Adrenal gland (tissue), 12 donors: ENCODE results near the gene SORD. TPM values are rescaled to one million over a fixed set of nuclear protein-coding genes. Genes with fewer than 3 reads are reported as not detected.
"Not testable (repeated sequence)": the region's sequence is repeated elsewhere in the genome, so short reads cannot be mapped to it uniquely, and the experiment has no call there.

ENCODE experiments used
- DNase-seq, 7 donors: peaks; one replicate each; pipeline ENCODE4 v3.0.0-alpha.2; 2019 to 2020
- H3K27ac ChIP-seq, 5 donors: fragments of 200-600 bp; sonication (generic) in 4 of 5; 1 replicate in 3 of 5; 2 replicates in 2 of 5; pipeline versions ENCODE4 v1.5.1 to v1.8.0; 2016 to 2020; ENCODE audit warnings: mild to moderate bottlenecking in 1 of 5
- H3K27me3 ChIP-seq: fragments of 200-600 bp; 2 replicates; pipeline ENCODE4 v1.8.0; 2021
- H3K36me3 ChIP-seq, 2 donors: fragments of 200-600 bp; replicated peaks in 1 of 2; 1 replicate in 1 of 2; 2 replicates in 1 of 2; pipeline versions ENCODE4 v1.5.1 to v1.8.0; 2018 to 2022
- H3K4me1 ChIP-seq, 2 donors: fragments of 200-600 bp; replicated peaks in 1 of 2; 1 replicate in 1 of 2; 2 replicates in 1 of 2; pipeline versions ENCODE4 v1.5.1 to v1.8.0; 2018 to 2021
- H3K4me3 ChIP-seq, 4 donors: fragments of 200-600 bp; sonication (generic) in 3 of 4; one replicate each; pipeline ENCODE4 v1.5.1; 2016 to 2018
- H3K9me3 ChIP-seq, 3 donors: fragments of 200-600 bp; sonication (generic) in 1 of 3; replicated peaks in 1 of 3; 1 replicate in 2 of 3; 2 replicates in 1 of 3; pipeline versions ENCODE4 v1.5.1 to v1.8.0; 2016 to 2021
- POLR2A ChIP-seq, 2 donors: fragments of 450-650 bp; IDR thresholded peaks; one replicate each; pipeline ENCODE4 v1.6.1; 2017; ENCODE audit warnings: antibody characterized with exemption in 2 of 2, mild to moderate bottlenecking in 2 of 2, moderate library complexity in 1 of 2
- WGBS, 4 donors: extraction: QIAGEN DNeasy Blood & Tissue Kit in 2 of 4; methylation state at CpG; one replicate each; pipeline versions ENCODE4 v1.1.5 to v1.1.7; 2013 to 2017; 5-methylcytosine and 5-hydroxymethylcytosine counted together
- intact Hi-C, 2 donors: fragments of 100-400 bp; cut with DNase I; formaldehyde crosslinking; loops; one replicate each; pipeline versions ENCODE4 v1.14.1 to v1.15.0; 2022 to 2023
- polyA plus RNA-seq, 3 donors: library from polyadenylated mRNA; stranded (reverse); fragments of 200-250 nt in 2 of 3; fragments of 350-450 nt in 1 of 3; fragmentation: Illumina TruSeq in 1 of 3; extraction: RNeasy Lipid Tissue Mini Kit (QIAGEN cat#74804) in 1 of 3; gene quantifications; one replicate each; pipeline ENCODE4 v1.2.3, GENCODE V29; 2013 to 2014
- total RNA-seq, 9 donors: library from RNA; depleted of rRNA in 4 of 9; stranded (reverse); fragments of >200 nt in 4 of 9; fragments of 120-200 nt in 1 of 9; fragmentation: NEBNext Ultra II Directional in 1 of 9; extraction: Animal tissue kit (Norgen Biotek cat#: 25700) in 1 of 9; gene quantifications; one replicate each; pipeline versions ENCODE4 v1.1.0 to v1.2.4, GENCODE V29; 2013 to 2023
- TF ChIP-seq, protein P1 (sequence below), 6 experiments: fragments of 450-650 bp in 4 of 6; fragments of 200-600 bp in 2 of 6; sonication (generic) in 1 of 6; IDR thresholded peaks; 1 replicate in 5 of 6; 2 replicates in 1 of 6; pipeline versions ENCODE4 v1.5.1 to v1.8.0; 2016 to 2021; ENCODE audit warnings: antibody characterized with exemption in 6 of 6, mild to moderate bottlenecking in 2 of 6, moderate library complexity in 1 of 6
- donor health status: healthy with polysubstance abuse.
- donor health status: Bipolar disorder and iron deficiency.
- donor health status: DM: yes; HTN: yes; CAD: no.
- donor health status: DM: no; HTN: no; CAD: no.
- donor health status: DM: no; HTN: no; CAD: no.
- donor health status: DM: yes; HTN: yes; CAD: no.

SORD gene
- total and polyA plus RNA-seq, 12 donors, result 6.8 to 164 (median 45.3) TPM

GRCh38 chr15:45026651-45027190, 3.7 kb downstream of the SORD start:
- no peaks in the 10 kb centered on the region for H3K9me3 ChIP-seq
- 60 to 79% (median 74%) methylated on average over 5 of the region's 5 CpGs for WGBS, 4 donors
- no peaks in the 10 kb centered on the region for H3K36me3 ChIP-seq
- H3K27ac ChIP-seq, result no peak overlapping the region
- intact Hi-C loops, result no loop called here
- H3K4me3 ChIP-seq, result no peak overlapping the region
- peaks cover 13 to 26% of the 10 kb centered on the region in 2 donors for H3K4me1 ChIP-seq
- H3K27me3 ChIP-seq, result no peaks in the 10 kb centered on the region
- DNase-seq, result no peak
- TF ChIP-seq POLR2A (IDR thresholded peaks at IDR 0.05), result no peak
- TF ChIP-seq, protein P1, sequence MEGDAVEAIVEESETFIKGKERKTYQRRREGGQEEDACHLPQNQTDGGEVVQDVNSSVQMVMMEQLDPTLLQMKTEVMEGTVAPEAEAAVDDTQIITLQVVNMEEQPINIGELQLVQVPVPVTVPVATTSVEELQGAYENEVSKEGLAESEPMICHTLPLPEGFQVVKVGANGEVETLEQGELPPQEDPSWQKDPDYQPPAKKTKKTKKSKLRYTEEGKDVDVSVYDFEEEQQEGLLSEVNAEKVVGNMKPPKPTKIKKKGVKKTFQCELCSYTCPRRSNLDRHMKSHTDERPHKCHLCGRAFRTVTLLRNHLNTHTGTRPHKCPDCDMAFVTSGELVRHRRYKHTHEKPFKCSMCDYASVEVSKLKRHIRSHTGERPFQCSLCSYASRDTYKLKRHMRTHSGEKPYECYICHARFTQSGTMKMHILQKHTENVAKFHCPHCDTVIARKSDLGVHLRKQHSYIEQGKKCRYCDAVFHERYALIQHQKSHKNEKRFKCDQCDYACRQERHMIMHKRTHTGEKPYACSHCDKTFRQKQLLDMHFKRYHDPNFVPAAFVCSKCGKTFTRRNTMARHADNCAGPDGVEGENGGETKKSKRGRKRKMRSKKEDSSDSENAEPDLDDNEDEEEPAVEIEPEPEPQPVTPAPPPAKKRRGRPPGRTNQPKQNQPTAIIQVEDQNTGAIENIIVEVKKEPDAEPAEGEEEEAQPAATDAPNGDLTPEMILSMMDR (IDR thresholded peaks at IDR 0.05), result no peak

DNA sequence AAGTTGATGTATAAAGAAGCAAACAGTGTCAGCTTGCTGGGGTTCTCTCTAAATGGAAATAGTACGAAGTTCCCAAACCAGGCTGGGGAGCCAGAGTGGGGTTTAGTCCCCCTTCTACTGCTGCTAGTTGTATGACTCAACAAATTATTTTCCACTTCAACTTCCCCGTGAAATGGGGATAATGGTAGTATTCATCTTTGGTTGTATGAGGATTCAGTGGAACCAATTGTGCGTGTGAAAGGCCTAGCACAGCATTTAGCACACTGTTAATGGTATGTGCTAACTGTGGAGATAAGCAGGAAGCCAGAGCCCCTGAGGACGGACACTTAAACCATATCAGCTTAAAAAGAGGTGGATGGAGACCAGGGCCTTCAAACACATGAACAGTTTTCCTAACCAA, 4.2 kb downstream of the SORD start:
- TF ChIP-seq POLR2A (IDR thresholded peaks at IDR 0.05), result no peak
- TF ChIP-seq, protein P1 (IDR thresholded peaks at IDR 0.05), result no peak
- intact Hi-C loops, result no loop called here
- H3K27ac ChIP-seq, result no peak overlapping the region
- no peaks in the 10 kb centered on the region for H3K36me3 ChIP-seq
- H3K27me3 ChIP-seq, result no peaks in the 10 kb centered on the region
- no peak overlapping the region for H3K4me3 ChIP-seq
- no peak for DNase-seq
- WGBS, 4 donors, result 85 to 91% (median 89%) methylated on average over 4 of the region's 4 CpGs
- no peaks in the 10 kb centered on the region for H3K9me3 ChIP-seq
- H3K4me1 ChIP-seq, result peaks cover 12 to 22% of the 10 kb centered on the region in 2 donors

- TF ChIP-seq, protein P1 (IDR thresholded peaks at IDR 0.05), result no peak
- TF ChIP-seq POLR2A (IDR thresholded peaks at IDR 0.05), result no peak
- no peak for DNase-seq
- no peak overlapping the region for H3K4me3 ChIP-seq
- H3K36me3 ChIP-seq, result no peaks in the 10 kb centered on the region
- H3K9me3 ChIP-seq, result no peaks in the 10 kb centered on the region
- WGBS, 4 donors, result 81 to 95% (median 93%) methylated on average over 3 of the region's 3 CpGs
- H3K27me3 ChIP-seq, result no peaks in the 10 kb centered on the region
- H3K4me1 ChIP-seq, result peaks cover 0 to 6% of the 10 kb centered on the region in 2 donors
- intact Hi-C loops, result no loop called here
- no peak overlapping the region for H3K27ac ChIP-seq
Observed at GRCh38 chr15:45030743-45031142, 7.7 kb downstream of the SORD start.

- intact Hi-C loops, H3K27me3 ChIP-seq, H3K4me1 ChIP-seq, H3K27ac ChIP-seq, H3K36me3 ChIP-seq, H3K4me3 ChIP-seq, H3K9me3 ChIP-seq, DNase-seq: not testable (repeated sequence)
- 86 to 100% (median 91%) methylated on average over 2 to 4 of the region's 4 CpGs for WGBS, 4 donors
Observed at GRCh38 chr15:45031522-45032028, 8.6 kb downstream of the SORD start.

DNA sequence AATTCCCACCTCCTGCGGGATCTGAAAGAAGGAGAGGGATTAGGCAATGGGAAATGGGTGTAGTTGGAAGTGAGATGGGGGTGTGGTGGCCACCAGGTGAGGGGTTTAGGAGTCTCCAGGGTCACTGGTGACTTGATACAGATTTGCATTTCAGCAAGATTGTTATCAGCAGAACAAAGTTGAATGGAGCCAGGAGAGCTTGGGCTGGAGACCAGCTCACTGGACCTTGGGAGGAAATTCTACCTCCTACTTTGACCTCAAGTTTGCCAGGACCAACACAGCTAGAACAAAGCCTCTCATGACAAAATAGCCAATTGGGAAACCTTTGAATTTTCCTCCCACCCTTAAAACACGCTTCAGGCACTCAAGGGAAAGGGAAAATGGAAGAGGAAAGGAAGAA, 9.5 kb downstream of the SORD start:
- H3K9me3 ChIP-seq, H3K36me3 ChIP-seq, intact Hi-C loops, DNase-seq, H3K27me3 ChIP-seq, H3K4me3 ChIP-seq, H3K4me1 ChIP-seq, H3K27ac ChIP-seq: not testable (repeated sequence)
- 88 to 100% (median 95%) methylated on average over 1 to 2 of the region's 2 CpGs for WGBS, 4 donors

DNA sequence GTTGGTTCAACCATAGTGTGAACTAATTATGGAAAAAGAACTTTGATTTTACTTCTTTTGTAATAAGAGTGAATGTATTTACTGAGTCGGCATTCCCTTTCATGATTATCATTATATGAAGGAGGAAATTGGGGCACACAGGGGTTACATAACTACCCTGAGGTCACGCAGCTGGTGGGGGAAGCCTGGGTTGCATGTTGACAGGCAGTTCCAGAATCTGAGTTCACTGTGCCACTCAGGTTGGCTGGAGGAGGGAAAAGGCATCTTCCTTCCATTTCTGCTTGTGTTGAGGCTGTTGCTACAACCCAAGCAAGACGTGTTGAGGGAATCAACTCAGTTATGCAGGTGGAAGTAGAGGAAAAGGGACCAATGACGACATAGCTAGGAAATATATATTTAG, 11.1 kb downstream of the SORD start:
- H3K27me3 ChIP-seq, H3K27ac ChIP-seq, H3K4me3 ChIP-seq, H3K9me3 ChIP-seq, H3K4me1 ChIP-seq, H3K36me3 ChIP-seq, intact Hi-C loops, DNase-seq: not testable (repeated sequence)
- 66 to 88% (median 72%) methylated on average over 3 to 4 of the region's 4 CpGs for WGBS, 4 donors

GRCh38 chr15:45034600-45035375, 11.8 kb downstream of the SORD start:
- not testable (repeated sequence) for H3K27me3 ChIP-seq, H3K4me1 ChIP-seq, H3K9me3 ChIP-seq, DNase-seq, H3K4me3 ChIP-seq, H3K27ac ChIP-seq, H3K36me3 ChIP-seq
- 95 to 98% (median 97%) methylated on average over 21 to 56 of the region's 56 CpGs for whole genome bisulfite sequencing, 4 donors
- intact Hi-C loops, result loop anchor here in 1 of 2 donors (5.0 kb wide), 1 partner anchor 67 kb away; no protein-coding TSS in a partner anchor
